Ovary (tissue), 3 donors: ENCODE measurements around the gene TMEM184A.

ENCODE experiments used
- EP300 ChIP-seq: sonication (generic); formaldehyde crosslinking; IDR thresholded peaks from one replicate; pipeline ENCODE4 v1.6.1; 2017; ENCODE audit warnings: antibody characterized with exemption
- POLR2A ChIP-seq: fragments of 450-650 bp; IDR thresholded peaks from one replicate; pipeline ENCODE4 v1.6.1; 2017; ENCODE audit warnings: antibody characterized with exemption, mild to moderate bottlenecking, moderate library complexity
- TF ChIP-seq, protein P1 (sequence below), 3 donors: fragments of 450-650 bp in 2 of 3; fragments of 200-600 bp in 1 of 3; IDR thresholded peaks; one replicate each; pipeline versions ENCODE4 v1.5.1 to v1.8.0; 2016 to 2022; ENCODE audit warnings: antibody characterized with exemption in 3 of 3, mild to moderate bottlenecking in 1 of 3
- donor health status: DM: no; HTN: no; CAD: no.

DNA sequence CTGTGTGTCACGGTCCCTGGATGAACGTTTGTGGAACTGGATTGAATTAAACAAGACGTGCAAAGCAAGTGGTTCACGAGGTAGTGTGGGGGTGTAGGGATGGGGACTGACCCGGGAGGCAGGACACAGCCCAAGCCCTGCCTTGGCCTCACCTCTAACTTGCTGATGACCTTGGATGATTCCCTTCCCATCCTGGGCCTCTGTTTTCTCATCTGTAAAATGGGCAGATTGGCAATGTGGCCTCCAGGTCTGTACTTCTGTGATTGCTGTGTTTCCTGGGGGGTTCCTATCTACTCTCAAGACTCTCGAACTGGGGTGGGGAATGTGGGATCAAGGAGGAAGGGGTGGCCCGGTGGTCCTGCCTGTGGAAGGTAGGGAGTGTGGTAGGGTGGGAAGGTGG, 19.8 kb upstream of the TMEM184A start:
- TF ChIP-seq, protein P1, sequence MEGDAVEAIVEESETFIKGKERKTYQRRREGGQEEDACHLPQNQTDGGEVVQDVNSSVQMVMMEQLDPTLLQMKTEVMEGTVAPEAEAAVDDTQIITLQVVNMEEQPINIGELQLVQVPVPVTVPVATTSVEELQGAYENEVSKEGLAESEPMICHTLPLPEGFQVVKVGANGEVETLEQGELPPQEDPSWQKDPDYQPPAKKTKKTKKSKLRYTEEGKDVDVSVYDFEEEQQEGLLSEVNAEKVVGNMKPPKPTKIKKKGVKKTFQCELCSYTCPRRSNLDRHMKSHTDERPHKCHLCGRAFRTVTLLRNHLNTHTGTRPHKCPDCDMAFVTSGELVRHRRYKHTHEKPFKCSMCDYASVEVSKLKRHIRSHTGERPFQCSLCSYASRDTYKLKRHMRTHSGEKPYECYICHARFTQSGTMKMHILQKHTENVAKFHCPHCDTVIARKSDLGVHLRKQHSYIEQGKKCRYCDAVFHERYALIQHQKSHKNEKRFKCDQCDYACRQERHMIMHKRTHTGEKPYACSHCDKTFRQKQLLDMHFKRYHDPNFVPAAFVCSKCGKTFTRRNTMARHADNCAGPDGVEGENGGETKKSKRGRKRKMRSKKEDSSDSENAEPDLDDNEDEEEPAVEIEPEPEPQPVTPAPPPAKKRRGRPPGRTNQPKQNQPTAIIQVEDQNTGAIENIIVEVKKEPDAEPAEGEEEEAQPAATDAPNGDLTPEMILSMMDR (IDR thresholded peaks at IDR 0.05): no peak
- TF ChIP-seq EP300 (no peak), POLR2A (no peak)
